ENCODE measurements around the gene HOXB2.
A peak's percentile ranks its signal among the peaks of the same experiment; 100 is the strongest.

Gene HOXB2

DNA sequence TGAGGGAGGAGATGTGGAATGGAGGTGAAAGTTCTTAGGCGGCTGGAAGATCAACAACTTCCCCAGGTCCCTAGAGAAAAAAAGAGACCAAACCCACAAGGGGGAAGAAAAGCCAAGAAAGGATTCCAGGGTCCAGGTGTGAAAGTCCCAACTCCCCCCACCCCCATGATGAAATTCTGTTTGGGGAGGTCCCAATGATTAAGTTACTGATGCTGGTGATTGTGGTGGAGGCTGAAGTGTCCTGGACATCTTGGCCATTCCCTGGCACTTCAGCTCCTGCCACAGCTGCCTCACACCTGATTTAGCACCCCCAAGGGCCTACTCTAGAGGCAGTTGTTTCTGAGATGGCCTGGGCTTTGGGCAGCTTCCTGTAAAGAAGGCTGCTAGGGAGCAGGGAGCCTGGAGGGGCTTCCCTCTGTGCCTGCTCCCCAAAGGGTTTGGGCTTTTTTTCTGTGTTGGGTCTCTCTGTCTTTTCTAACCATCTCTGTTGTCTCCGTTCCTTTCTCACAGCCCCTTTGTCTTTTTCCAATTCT is 20.2 kb upstream of the HOXB2 start:
- no peak for DNase-seq (ENCODE audit: low spot score)
- TF ChIP-seq, protein P1, sequence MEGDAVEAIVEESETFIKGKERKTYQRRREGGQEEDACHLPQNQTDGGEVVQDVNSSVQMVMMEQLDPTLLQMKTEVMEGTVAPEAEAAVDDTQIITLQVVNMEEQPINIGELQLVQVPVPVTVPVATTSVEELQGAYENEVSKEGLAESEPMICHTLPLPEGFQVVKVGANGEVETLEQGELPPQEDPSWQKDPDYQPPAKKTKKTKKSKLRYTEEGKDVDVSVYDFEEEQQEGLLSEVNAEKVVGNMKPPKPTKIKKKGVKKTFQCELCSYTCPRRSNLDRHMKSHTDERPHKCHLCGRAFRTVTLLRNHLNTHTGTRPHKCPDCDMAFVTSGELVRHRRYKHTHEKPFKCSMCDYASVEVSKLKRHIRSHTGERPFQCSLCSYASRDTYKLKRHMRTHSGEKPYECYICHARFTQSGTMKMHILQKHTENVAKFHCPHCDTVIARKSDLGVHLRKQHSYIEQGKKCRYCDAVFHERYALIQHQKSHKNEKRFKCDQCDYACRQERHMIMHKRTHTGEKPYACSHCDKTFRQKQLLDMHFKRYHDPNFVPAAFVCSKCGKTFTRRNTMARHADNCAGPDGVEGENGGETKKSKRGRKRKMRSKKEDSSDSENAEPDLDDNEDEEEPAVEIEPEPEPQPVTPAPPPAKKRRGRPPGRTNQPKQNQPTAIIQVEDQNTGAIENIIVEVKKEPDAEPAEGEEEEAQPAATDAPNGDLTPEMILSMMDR (IDR thresholded peaks at IDR 0.05; ENCODE audit: extremely low read depth, insufficient read depth, missing control alignments), result no peak
- in situ Hi-C loops (cut with MboI; ENCODE audit: low pct_unique_long_range_greater_than_20kb, low sequenced_read_pairs, unreplicated experiment), result no loop called here

DNA sequence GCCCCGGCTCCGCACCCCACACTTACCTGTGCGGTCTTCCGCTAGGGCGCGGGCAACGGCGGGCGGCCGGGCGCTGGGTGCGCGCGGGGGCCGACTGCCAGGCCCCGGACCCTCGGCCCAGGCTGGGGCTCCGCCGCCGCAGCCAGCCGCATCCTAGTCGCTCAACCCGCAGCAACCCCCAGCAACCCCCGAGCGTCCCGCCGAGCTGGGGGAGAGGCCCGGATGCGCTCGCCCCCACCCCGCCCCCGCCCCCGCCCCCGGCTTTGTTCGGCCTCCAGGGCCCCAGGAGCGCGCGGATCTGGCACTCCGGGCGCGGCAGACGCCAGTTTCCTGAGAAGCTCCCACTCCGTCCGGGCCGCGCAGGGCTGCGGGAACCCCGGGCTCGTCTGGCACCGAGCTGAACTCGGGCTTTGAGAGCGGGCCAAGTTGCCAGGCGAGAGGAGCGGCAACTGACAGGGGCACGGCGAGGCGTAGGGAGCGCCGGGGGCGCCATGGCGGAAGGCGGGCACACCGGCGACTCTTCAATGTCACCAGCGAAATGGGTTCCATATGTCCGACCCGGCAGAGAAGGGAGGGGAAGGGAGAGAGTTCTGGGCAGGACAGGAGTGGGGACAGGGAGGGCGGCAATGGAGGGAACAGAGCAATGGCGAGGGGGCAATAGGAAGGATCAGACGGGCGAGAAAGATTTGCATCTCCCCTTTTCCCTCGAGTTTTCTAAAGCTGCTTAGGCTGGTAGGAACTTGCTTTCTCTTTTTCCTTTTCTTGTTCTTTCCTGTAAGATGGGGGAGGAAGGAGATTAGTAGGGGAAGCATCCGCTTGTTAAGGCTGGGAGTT is 19.5 kb upstream of the HOXB2 start:
- DNase-seq (ENCODE audit: low spot score), result no peak
- TF ChIP-seq, protein P1 (IDR thresholded peaks at IDR 0.05; ENCODE audit: extremely low read depth, insufficient read depth, missing control alignments), result no peak
- in situ Hi-C loops (cut with MboI; ENCODE audit: low pct_unique_long_range_greater_than_20kb, low sequenced_read_pairs, unreplicated experiment), result no loop called here

DNA sequence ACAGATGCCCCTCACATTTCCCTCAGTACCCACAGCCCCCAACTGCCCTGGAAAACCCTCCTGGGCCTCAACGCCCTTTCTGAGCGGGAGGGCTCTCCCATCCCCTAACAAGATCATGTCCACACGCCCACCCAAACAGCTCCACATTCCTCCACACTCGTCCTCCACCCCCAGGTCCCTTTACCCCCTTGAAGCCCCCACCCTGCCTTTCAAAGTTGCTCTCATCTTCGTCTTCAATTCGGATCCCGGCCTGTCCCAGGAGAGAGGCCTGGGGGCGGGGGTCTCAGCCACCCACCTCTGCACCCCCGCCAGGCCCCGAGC is 18.9 kb upstream of the HOXB2 start:
- DNase-seq (ENCODE audit: low spot score), result no peak
- in situ Hi-C loops (cut with MboI; ENCODE audit: low pct_unique_long_range_greater_than_20kb, low sequenced_read_pairs, unreplicated experiment), result no loop called here
- TF ChIP-seq, protein P1 (IDR thresholded peaks at IDR 0.05; ENCODE audit: extremely low read depth, insufficient read depth, missing control alignments), result no peak

DNA sequence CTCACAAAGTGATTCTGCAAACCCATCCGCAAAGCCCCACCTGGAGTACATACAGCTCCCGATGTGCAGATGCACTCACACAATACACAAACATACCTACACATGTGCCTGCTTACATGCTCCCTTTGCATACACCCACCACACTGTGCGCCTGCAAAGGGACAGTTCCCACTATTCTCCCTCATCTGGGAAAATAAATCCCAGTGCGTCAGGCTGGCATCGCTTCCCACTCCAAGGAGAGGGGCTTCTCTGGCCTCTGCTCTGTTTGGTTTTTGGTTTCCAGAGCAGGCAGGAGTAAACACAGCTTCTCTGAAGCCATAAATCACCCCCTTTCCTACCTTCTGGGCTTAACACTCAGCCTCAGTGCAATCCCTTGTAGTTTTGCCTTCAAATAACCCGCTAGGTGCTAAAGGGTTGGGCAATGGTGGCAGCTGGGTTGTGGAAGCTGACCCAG is 18.5 kb upstream of the HOXB2 start:
- DNase-seq (ENCODE audit: low spot score), result no peak
- TF ChIP-seq, protein P1 (IDR thresholded peaks at IDR 0.05; ENCODE audit: extremely low read depth, insufficient read depth, missing control alignments), result no peak
- in situ Hi-C loops (cut with MboI; ENCODE audit: low pct_unique_long_range_greater_than_20kb, low sequenced_read_pairs, unreplicated experiment), result no loop called here

DNA sequence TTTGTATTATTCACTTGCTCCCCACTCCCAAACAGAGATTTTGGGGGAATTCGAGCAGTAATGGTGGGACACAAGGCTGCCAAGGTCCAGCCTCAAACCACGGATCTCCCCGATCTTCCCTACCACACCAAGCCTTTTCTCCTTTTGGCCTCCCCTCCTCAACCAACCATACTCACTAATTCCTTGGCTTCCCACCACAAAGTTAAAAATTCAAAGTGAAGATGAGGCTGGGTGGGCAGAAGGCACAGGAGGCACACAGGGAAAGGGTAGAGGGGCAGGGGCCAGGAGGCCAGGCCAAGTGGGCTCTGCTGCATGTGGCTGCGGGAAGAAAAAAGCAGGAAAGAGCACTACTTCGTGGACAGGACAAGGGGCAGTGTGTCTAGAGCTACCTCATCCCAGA is 18.0 kb upstream of the HOXB2 start:
- no peak for DNase-seq (ENCODE audit: low spot score)
- in situ Hi-C loops (cut with MboI; ENCODE audit: low pct_unique_long_range_greater_than_20kb, low sequenced_read_pairs, unreplicated experiment), result no loop called here
- TF ChIP-seq, protein P1 (IDR thresholded peaks at IDR 0.05; ENCODE audit: extremely low read depth, insufficient read depth, missing control alignments), result no peak

DNA sequence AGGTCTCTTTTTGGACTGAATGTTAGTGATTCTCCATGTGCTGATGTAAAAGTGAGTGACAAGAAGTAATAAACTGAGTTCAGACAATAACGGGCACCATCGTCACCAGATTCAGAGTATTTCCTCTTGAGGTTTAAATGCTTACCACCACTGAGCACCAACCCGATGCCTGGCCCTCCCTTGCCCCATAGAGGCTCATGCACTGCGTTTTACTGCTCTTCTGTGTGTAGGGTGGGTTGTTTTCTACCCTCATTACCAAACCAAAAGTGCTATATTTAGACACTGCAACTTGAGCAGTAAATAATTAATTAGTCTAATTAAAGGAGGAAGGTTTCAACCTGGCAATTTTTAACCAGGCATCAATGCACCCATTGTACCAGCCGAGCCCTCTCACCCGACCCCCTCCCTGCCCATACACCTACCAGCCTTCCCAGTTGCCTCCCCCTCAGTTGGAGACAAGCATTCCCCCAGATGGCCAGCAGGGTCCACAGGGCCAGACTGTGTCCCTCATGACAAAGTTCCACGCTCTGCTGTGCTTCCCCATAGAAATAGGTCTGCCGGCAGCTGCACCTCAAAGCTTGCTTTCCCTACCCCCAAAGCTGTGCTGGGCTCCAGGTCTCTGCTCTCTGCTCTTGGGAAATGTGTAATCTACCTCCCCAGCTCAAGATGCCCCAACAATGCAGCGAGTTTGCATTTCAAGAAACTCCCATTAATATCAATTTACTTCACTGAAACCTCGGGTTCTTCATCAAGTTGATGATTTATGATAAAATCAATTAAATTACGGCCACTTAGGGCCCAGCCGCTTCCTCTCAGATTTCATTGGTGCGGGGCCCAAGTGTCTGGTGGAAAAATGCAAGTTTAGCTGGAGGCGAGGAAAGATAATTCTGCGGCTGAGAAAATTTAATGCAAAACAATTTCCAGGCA is 17.2 kb upstream of the HOXB2 start:
- TF ChIP-seq, protein P1 (IDR thresholded peaks at IDR 0.05; ENCODE audit: extremely low read depth, insufficient read depth, missing control alignments), result peak; percentile 18
- no peak for DNase-seq (ENCODE audit: low spot score)
- in situ Hi-C loops (cut with MboI; ENCODE audit: low pct_unique_long_range_greater_than_20kb, low sequenced_read_pairs, unreplicated experiment), result no loop called here
